ENCODE results near the gene TNXB. TPM values are rescaled to one million over a fixed set of nuclear protein-coding genes. Genes with fewer than 3 reads are reported as not detected.

Gene TNXB
- total and polyA plus RNA-seq, 2 of the 4 experiments (the other 2 are of a cell fraction): 0.05 TPM; not detected in 1

GRCh38 chr6:32047539-32047854, 61.6 kb downstream of the TNXB start:
- Histone ChIP-seq H4K20me1 (ENCODE audit: insufficient read depth, low read length) (no peaks in the 10 kb centered on the region), H2AFZ (replicated peaks; ENCODE audit: low read length, poor library complexity) (no peak overlapping the region), H4K8ac (ENCODE audit: low read depth in 2 of 2, low read length in 2 of 2) (no peak overlapping the region), H2BK15ac (ENCODE audit: low read depth, low read length) (no peak overlapping the region), H3K9me1 (ENCODE audit: insufficient read depth, low read length) (peaks cover 7% of the 10 kb centered on the region; the same call in 1 of the 2 replicates), H2AK5ac (ENCODE audit: low read depth, low read length) (peak overlapping the region; percentile 70), H3K4me3 (ENCODE audit: insufficient read depth, low read depth, low read length) (no peak overlapping the region), H3K9me3 (ENCODE audit: control insufficient read depth, insufficient read depth, low read length) (no peaks in the 10 kb centered on the region), H3K79me1 (ENCODE audit: low read depth in 1 of 2, low read length in 2 of 2) (no peaks in the 10 kb centered on the region), H4K5ac (ENCODE audit: low read depth, low read length) (no peak overlapping the region), H3K4me1 (ENCODE audit: control insufficient read depth, insufficient read depth, low read length) (peaks cover 16% of the 10 kb centered on the region; the same call in 1 of the 2 replicates), H2AK9ac (replicated peaks; ENCODE audit: low read depth, low read length, poor library complexity) (no peak overlapping the region), H4K91ac (ENCODE audit: insufficient read depth, low read depth, low read length) (peak overlapping the region; percentile 2; the same call in 1 of the 2 replicates), H2BK20ac (ENCODE audit: low read depth, low read length) (peak overlapping the region; percentile 69; the same call in 1 of the 2 replicates), H2BK5ac (ENCODE audit: low read depth, low read length, poor library complexity, severe bottlenecking) (no peak overlapping the region), H3K9ac (ENCODE audit: low read depth, low read length) (no peak overlapping the region), H3K4ac (ENCODE audit: low read depth, low read length) (peak overlapping the region; percentile 32; the same call in 1 of the 2 replicates), H3K18ac (ENCODE audit: low read depth, low read length) (no peak overlapping the region), H3K36me3 (ENCODE audit: control insufficient read depth, insufficient read depth, low read length) (no peaks in the 10 kb centered on the region), H3K14ac (replicated peaks; ENCODE audit: low read depth, low read length) (peak overlapping the region; percentile 39; the same call in 1 of the 2 replicates), H3K4me2 (ENCODE audit: low read depth, low read length) (no peak overlapping the region), H3K56ac (ENCODE audit: extremely low read depth, insufficient read depth, low read length) (no peak overlapping the region), H2BK120ac (ENCODE audit: low read depth, low read length) (0 out of 2 replicates have a peak overlapping the region, but pooled peaks have one; percentile 3), H3K27ac (ENCODE audit: insufficient read depth, low read length) (no peak overlapping the region), H3K23ac (ENCODE audit: low read depth, low read length) (no peak overlapping the region), H3K27me3 (ENCODE audit: control insufficient read depth, insufficient read depth, low read length) (peaks cover 17% of the 10 kb centered on the region)
- DNase-seq (no peak), ATAC-seq (ENCODE audit: low read depth) (no peak)
- TF ChIP-seq CHD1 (IDR thresholded peaks at IDR 0.05; ENCODE audit: low read depth, low read length) (no peak), CEBPB (IDR thresholded peaks at IDR 0.05; ENCODE audit: low read depth, low read length) (no peak), MXI1 (IDR thresholded peaks at IDR 0.05; ENCODE audit: borderline replicate concordance, low read depth, low read length) (no peak), SMC3 (IDR thresholded peaks at IDR 0.05; ENCODE audit: low read depth, low read length) (no peak), RCOR1 (IDR thresholded peaks at IDR 0.05; ENCODE audit: insufficient replicate concordance, low read length) (no peak), USF2 (IDR thresholded peaks at IDR 0.05; ENCODE audit: low read depth, low read length) (no peak), POLR2A (IDR thresholded peaks at IDR 0.05; ENCODE audit: low read depth, low read length) (no peak), MAZ (IDR thresholded peaks at IDR 0.05; ENCODE audit: borderline replicate concordance, low read depth, low read length) (no peak), RAD21 (IDR thresholded peaks at IDR 0.05; ENCODE audit: low read length) (no peak), BHLHE40 (IDR thresholded peaks at IDR 0.05; ENCODE audit: low read depth, low read length) (no peak), MAFK (IDR thresholded peaks at IDR 0.05; ENCODE audit: low read depth, low read length) (no peak), CTCF (conservative IDR thresholded peaks at IDR 0.05; ENCODE audit: low read depth, low read length) (no peak), RFX5 (IDR thresholded peaks at IDR 0.05; ENCODE audit: low read depth, low read length) (no peak), NFE2L2 (IDR thresholded peaks at IDR 0.05; ENCODE audit: low read depth, low read length) (no peak), FOS (IDR thresholded peaks at IDR 0.05; ENCODE audit: low read depth, low read length) (no peak)
- TF ChIP-seq, protein P1, sequence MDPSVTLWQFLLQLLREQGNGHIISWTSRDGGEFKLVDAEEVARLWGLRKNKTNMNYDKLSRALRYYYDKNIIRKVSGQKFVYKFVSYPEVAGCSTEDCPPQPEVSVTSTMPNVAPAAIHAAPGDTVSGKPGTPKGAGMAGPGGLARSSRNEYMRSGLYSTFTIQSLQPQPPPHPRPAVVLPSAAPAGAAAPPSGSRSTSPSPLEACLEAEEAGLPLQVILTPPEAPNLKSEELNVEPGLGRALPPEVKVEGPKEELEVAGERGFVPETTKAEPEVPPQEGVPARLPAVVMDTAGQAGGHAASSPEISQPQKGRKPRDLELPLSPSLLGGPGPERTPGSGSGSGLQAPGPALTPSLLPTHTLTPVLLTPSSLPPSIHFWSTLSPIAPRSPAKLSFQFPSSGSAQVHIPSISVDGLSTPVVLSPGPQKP (IDR thresholded peaks at IDR 0.05; ENCODE audit: borderline replicate concordance, low read depth, low read length): no peak
- in situ Hi-C loops (cut with MboI; ENCODE audit: low sequenced_read_pairs) (no loop called here), intact Hi-C loops (cut with micrococcal nuclease) (loop anchor here (10.0 kb wide), 1 partner anchor 107 kb away; the partner anchor contains the start of genes PPT2 and PRRT1), dilution Hi-C loops (cut with HindIII; ENCODE audit: low sequenced_read_pairs, unreplicated experiment) (no loop called here)
- ChIA-PET POLR2A (ENCODE audit: unreplicated experiment) (no interaction called here), CTCF (interaction anchor here (1.5 kb wide), 1 partner anchor 35 kb away, joined by 3 read pairs; no protein-coding TSS in a partner anchor)
- WGBS, 2 experiments (ENCODE audit: extremely low coverage in 2 of 2, insufficient read length in 1 of 2): no CpG with 5 or more reads among the region's 6 CpGs
- no TSS peak for BruUV-seq (replicated peaks)
